A549 (cell line): ENCODE data around the gene TCEA3.

Experiments used
- CEBPB ChIP-seq, 2 experiments: fragments of >200 bp in 1 of 2; sonication (Bioruptor Twin) in 1 of 2; formaldehyde crosslinking in 1 of 2; IDR thresholded peaks; 2 replicates each; pipeline ENCODE4 v1.6.1; 2012 to 2016
- CTCF ChIP-seq: fragments of >200 bp; sonication (Bioruptor Twin); formaldehyde crosslinking; IDR thresholded peaks from 3 replicates; pipeline ENCODE4 v1.5.1; 2016
- MAFK ChIP-seq: fragments of 450-650 bp; IDR thresholded peaks from 2 replicates; pipeline ENCODE4 v1.6.1; 2014; ENCODE audit not compliant: partially characterized antibody
- MAX ChIP-seq: IDR thresholded peaks from 2 replicates; pipeline ENCODE4 v1.6.1; 2012
- REST ChIP-seq: fragments of 200-600 bp; sonication (generic); IDR thresholded peaks from 2 replicates; pipeline ENCODE4 v1.6.1; 2016; ENCODE audit warnings: antibody characterized with exemption, mild to moderate bottlenecking, moderate library complexity
- SMC3 ChIP-seq: fragments of >200 bp; sonication (Bioruptor Twin); formaldehyde crosslinking; IDR thresholded peaks from 3 replicates; pipeline ENCODE4 v1.6.1; 2018; ENCODE audit warnings: inconsistent platforms

- TF ChIP-seq SMC3 (no peak), MAX (no peak), CEBPB (IDR thresholded peaks at IDR 0.05) (no peak), MAFK (no peak), REST (no peak), CTCF (no peak)
These were observed 22.1 kb downstream of the TCEA3 start for GRCh38 chr1:23402286-23403037.
